ENCODE results near the gene DDN.

DNA sequence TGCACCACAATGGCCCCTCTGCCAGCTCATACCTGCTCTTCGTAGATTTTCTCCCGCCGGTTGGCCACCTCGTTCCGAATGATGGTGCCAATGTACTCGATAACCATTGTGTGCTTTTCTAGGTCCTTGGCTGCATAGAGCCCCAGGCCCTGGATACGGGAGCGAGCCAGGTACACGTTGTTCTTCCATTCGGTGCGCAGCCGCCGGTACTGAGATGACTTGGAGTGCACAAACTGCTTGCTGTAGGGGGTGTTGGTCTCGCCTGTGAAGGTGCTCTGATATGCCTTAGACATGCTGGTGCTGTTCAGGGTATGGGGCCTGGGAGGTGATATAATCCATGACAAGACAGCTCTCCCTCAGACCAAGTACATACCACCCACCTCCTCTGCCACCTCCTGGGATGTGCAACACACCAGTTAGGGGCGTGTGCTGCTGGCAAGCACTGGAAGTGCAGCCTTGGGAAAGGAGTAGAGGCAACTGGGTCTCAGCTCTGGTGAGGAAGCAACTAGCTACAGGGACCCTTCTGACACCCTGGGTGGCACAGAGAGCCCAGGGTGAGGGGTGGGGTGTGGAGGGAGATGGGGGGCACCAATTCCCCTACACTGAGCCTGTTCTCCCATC, 23.5 kb upstream of the DDN start:
- TF ChIP-seq CTCF (IDR thresholded peaks at IDR 0.05): no peak
- TF ChIP-seq POLR2A (IDR thresholded peaks at IDR 0.05): no peak
